K562 (cell line): ENCODE data around the gene LPAR2. TPM values are rescaled to one million over a fixed set of nuclear protein-coding genes. Genes with fewer than 3 reads are reported as not detected.
A peak's percentile ranks its signal among the peaks of the same experiment; 100 is the strongest.

Experiments used
- ATF7 ChIP-seq: fragments of 450-650 bp; IDR thresholded peaks from 2 replicates; pipeline ENCODE4 v1.7.1; 2014; ENCODE audit warnings: mild to moderate bottlenecking, moderate library complexity
- CBX1 ChIP-seq: sonication (generic); IDR thresholded peaks from 2 replicates; pipeline ENCODE4 v1.6.1; 2016; ENCODE audit warnings: antibody characterized with exemption, low read depth, mild to moderate bottlenecking
- CHD2 ChIP-seq: IDR thresholded peaks from 2 replicates; pipeline ENCODE4 v1.6.1; 2011; ENCODE audit warnings: low read depth, low read length
- MAX ChIP-seq: sonication (generic); formaldehyde crosslinking; IDR thresholded peaks from 2 replicates; pipeline ENCODE4 v1.9.0; 2022; ENCODE audit warnings: mild to moderate bottlenecking, missing genetic modification reagents
- MIER1 ChIP-seq: fragments of 450-650 bp; IDR thresholded peaks from 2 replicates; pipeline ENCODE4 v1.6.1; 2016; ENCODE audit warnings: antibody characterized with exemption, mild to moderate bottlenecking, low read depth
- RFX5 ChIP-seq: IDR thresholded peaks from 2 replicates; pipeline ENCODE4 v1.6.1; 2011; ENCODE audit warnings: low read depth, mild to moderate bottlenecking, improper control_type of control experiment, low read length
- SRSF1 ChIP-seq: fragments of 200-400 bp; formaldehyde crosslinking; IDR thresholded peaks from 2 replicates; pipeline ENCODE4 v1.6.1; 2017; ENCODE audit warnings: mild to moderate bottlenecking, low read depth, low read length, moderate library complexity
- TAL1 ChIP-seq: fragments of 450-650 bp; IDR thresholded peaks from 2 replicates; pipeline ENCODE4 v1.6.1; 2016; ENCODE audit warnings: mild to moderate bottlenecking
- ZBTB17 ChIP-seq: fragments of 450-650 bp; formaldehyde crosslinking; IDR thresholded peaks from 2 replicates; pipeline ENCODE4 v1.4.0; 2020; ENCODE audit warnings: mild to moderate bottlenecking
- ZFX ChIP-seq: sonication (generic); formaldehyde crosslinking; IDR thresholded peaks from 2 replicates; pipeline ENCODE4 v1.8.0; 2022; ENCODE audit warnings: mild to moderate bottlenecking, missing genetic modification reagents, moderate library complexity
- ZNF668 ChIP-seq: fragments of 250-450 bp; sonication (Bioruptor Pico); IDR thresholded peaks from 2 replicates; pipeline ENCODE4 v1.8.0; 2022; ENCODE audit warnings: mild to moderate bottlenecking, inconsistent platforms
- ZNF696 ChIP-seq: fragments of 250-450 bp; sonication (Bioruptor Pico); conservative IDR thresholded peaks from 2 replicates; pipeline ENCODE4 v1.4.0; 2020; ENCODE audit warnings: mild to moderate bottlenecking, moderate library complexity
- ZNF717 ChIP-seq: fragments of 250-450 bp; sonication (Bioruptor Pico); IDR thresholded peaks from 2 replicates; pipeline ENCODE4 v1.5.0; 2021
- polyA plus RNA-seq, 8 experiments: library from polyadenylated mRNA; depleted of rRNA in 4 of 8; stranded (reverse) in 5 of 8; unstranded in 3 of 8; fragments of >200 nt; fragmentation: Nextera tagmentation in 2 of 8; fragmentation: Illumina TruSeq in 1 of 8; extraction: Ambion mirVana in 2 of 8; extraction: Trizol in 1 of 8; gene quantifications; 2 replicates each; pipeline versions ENCODE4 v1.2.1 to v1.2.3, GENCODE V29; 2011 to 2014; ENCODE audit warnings: inconsistent platforms in 1 of 8, missing spikeins in 1 of 8
- total RNA-seq, 7 experiments: library from RNA; depleted of rRNA in 6 of 7; stranded (reverse); fragments of >200 nt in 6 of 7; fragmentation: Illumina TruSeq in 2 of 7; extraction: Trizol in 2 of 7; gene quantifications; 2 replicates each; pipeline versions ENCODE4 v1.2.1 to v1.2.3, GENCODE V29; 2011 to 2021; ENCODE audit warnings: low replicate concordance in 1 of 7
- TF ChIP-seq, protein P1 (sequence below): fragments of 250-450 bp; sonication (Bioruptor Pico); IDR thresholded peaks from 2 replicates; pipeline ENCODE4 v1.4.0; 2020

The LPAR2 gene
- total and polyA plus RNA-seq, 9 of the 15 experiments (the other 6 are each of a cell fraction or from before 2014, with no cell fraction given): 0.63 to 13.8 (median 4.4) TPM

GRCh38 chr19:19668230-19669012, 40.4 kb upstream of the LPAR2 start, which contains the start of gene ZNF101 (continued):
- TF ChIP-seq CBX1 (no peak; the same call in none of the 2 replicates), ATF7 (peak; percentile 67; the same call in 1 of the 2 replicates), ZNF668 (CRISPR knock-in tag) (no peak), TAL1 (no peak), MIER1 (no peak), CHD2 (peak; percentile 80), RFX5 (no peak), SRSF1 (peak; percentile 68; the same call in 1 of the 2 replicates), ZNF717 (CRISPR knock-in tag) (no peak), ZFX (CRISPR knock-in tag) (peak; percentile 63; the same call in 1 of the 2 replicates), ZBTB17 (CRISPR knock-in tag) (no peak), MAX (CRISPR knock-in tag) (no peak), ZNF696 (CRISPR knock-in tag) (no peak)
- TF ChIP-seq, protein P1, sequence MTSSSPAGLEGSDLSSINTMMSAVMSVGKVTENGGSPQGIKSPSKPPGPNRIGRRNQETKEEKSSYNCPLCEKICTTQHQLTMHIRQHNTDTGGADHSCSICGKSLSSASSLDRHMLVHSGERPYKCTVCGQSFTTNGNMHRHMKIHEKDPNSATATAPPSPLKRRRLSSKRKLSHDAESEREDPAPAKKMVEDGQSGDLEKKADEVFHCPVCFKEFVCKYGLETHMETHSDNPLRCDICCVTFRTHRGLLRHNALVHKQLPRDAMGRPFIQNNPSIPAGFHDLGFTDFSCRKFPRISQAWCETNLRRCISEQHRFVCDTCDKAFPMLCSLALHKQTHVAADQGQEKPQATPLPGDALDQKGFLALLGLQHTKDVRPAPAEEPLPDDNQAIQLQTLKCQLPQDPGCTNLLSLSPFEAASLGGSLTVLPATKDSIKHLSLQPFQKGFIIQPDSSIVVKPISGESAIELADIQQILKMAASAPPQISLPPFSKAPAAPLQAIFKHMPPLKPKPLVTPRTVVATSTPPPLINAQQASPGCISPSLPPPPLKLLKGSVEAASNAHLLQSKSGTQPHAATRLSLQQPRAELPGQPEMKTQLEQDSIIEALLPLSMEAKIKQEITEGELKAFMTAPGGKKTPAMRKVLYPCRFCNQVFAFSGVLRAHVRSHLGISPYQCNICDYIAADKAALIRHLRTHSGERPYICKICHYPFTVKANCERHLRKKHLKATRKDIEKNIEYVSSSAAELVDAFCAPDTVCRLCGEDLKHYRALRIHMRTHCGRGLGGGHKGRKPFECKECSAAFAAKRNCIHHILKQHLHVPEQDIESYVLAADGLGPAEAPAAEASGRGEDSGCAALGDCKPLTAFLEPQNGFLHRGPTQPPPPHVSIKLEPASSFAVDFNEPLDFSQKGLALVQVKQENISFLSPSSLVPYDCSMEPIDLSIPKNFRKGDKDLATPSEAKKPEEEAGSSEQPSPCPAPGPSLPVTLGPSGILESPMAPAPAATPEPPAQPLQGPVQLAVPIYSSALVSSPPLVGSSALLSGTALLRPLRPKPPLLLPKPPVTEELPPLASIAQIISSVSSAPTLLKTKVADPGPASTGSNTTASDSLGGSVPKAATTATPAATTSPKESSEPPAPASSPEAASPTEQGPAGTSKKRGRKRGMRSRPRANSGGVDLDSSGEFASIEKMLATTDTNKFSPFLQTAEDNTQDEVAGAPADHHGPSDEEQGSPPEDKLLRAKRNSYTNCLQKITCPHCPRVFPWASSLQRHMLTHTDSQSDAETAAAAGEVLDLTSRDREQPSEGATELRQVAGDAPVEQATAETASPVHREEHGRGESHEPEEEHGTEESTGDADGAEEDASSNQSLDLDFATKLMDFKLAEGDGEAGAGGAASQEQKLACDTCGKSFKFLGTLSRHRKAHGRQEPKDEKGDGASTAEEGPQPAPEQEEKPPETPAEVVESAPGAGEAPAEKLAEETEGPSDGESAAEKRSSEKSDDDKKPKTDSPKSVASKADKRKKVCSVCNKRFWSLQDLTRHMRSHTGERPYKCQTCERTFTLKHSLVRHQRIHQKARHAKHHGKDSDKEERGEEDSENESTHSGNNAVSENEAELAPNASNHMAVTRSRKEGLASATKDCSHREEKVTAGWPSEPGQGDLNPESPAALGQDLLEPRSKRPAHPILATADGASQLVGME (CRISPR knock-in tag): no peak
